HG02623 (cell line): ENCODE data around the gene KRT25.

Experiments
- ATAC-seq: cut with Tn5 transposase; IDR thresholded peaks from one replicate; pipeline ENCODE4 v1.9.1; 2021; ENCODE audit warnings: moderate library complexity; ENCODE audit not compliant: unreplicated experiment

KRT25 gene, protein sequence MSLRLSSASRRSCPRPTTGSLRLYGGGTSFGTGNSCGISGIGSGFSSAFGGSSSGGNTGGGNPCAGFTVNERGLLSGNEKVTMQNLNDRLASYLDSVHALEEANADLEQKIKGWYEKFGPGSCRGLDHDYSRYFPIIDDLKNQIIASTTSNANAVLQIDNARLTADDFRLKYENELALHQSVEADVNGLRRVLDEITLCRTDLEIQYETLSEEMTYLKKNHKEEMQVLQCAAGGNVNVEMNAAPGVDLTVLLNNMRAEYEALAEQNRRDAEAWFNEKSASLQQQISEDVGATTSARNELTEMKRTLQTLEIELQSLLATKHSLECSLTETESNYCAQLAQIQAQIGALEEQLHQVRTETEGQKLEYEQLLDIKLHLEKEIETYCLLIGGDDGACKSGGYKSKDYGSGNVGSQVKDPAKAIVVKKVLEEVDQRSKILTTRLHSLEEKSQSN

DNA sequence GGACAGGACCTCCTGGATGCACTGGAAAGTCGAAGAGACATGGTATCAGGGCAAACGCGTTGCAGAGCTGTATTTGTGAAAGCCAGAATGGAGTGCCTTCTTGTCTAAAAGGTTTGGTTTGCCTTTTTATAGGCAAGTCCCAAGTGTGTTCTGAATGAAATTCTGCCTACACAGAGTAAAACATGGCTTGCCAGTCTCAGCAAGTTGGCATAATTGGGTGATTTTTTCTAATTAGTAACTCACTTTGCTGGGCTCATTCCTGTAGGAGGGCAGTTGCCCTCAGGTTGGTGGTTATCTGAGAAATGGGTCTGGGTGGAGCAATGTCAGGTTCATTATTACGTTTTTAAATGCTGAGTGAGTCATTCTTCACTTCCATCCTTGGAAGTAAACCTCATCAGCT, at the start of gene KRT25:
TSS of gene KRT25 (minus strand) at position 101 of the 400 bp plus-strand sequence. CDS start at position 41, 60 bp downstream.
- no peak for ATAC-seq

DNA sequence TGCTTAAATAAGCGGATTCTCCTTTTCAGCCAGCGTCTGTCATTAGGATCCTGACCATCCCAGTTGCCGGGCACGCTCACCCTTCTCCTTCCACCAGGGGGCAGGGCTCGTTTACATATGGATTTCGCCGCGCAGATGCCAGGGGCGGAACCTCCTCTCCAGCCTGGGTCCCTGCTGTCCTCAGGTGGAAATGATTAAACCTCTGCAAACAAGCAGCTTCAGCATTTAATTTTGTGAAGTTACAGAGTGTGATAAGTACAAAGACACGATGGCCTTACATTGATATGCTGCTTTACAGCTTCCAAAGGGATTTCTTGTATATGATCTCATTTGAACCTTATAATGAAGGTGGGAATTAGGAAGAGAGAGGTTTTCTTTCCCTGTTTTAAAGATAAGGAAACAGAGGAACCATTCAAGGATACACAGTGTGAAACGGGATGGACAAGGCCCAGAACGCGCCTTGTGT, 48.5 kb upstream of the KRT25 start:
- ATAC-seq, result no peak

DNA sequence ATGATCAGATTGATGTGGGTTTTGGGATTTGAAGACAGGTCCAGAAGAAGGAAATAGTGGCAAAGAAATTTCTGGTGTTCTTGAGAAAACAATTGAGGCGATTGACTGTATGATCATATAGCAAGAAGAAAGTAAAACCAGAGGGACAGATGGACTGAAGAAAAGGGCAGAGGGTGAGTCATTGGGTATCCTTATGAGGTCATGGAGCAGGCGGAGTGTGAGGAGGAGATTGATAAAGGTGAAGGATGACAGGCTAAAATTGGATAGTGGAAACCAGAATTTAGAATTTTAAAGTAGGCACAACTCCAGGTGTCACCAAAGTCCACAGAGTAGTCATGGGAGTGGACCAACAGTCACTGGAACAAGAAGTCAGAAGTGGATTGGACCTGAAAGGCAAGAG, 46.0 kb upstream of the KRT25 start:
- no peak for ATAC-seq

DNA sequence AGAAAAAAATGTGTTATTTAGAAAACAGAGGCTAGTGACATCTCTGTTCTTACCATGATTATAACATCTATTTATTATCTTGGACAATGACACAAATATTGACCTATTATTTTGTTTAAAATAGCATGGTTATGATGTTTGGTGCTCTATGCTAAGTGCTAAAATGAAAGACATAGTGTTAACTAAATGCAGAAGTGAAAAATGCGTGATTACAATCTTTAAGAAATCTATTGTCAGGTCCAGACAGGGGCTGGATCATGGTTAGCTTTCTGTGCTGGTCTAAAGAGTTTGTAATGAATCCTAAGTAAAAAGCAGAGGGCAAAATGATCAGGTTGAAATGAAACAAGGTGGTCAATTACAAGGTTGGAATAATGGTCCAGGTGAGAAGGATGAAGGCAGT, 45.2 kb upstream of the KRT25 start:
- ATAC-seq, result no peak

DNA sequence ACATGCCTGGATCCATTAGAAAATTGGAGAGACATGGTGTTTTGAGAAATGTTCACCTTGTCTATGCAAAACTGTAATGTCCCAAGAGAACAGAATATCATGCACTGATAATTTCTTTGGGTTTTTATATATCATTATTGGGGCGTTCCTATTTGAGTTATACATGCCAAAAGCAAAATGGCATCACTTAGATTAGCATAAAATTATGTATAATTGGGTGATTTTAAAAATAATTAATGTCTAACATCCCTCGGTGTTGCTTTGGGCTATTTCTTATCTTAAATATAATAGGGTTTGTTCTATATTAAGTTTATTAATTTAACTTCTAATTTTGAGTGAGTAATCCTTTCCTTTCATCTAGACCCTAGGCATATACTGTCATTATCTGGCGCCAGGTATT, 44.7 kb upstream of the KRT25 start, which contains the start of gene KRT28:
TSS of gene KRT28 (minus strand) at position 101 of the 400 bp plus-strand sequence. CDS start at position 35, 66 bp downstream.
- no peak for ATAC-seq

DNA sequence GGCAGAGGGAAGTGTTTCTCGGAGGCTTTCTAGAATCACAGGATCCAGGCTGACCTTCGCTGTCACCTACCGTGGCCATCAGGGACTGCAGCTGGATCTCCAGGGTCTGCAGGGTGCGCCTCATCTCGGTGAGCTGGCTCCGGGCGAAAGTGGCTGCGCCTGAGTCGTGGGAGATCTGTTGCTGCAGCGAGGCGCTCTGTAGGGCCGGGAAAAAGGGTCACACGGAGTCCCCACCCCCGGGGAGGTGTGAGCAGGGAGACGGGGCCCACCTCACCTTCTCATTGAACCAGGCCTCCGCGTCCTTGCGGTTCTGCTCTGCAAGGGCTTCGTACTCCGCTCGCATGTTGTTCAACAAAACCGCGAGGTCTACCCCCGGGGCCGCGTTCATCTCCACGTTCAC, 41.7 kb upstream of the KRT25 start:
- ATAC-seq, result no peak

DNA sequence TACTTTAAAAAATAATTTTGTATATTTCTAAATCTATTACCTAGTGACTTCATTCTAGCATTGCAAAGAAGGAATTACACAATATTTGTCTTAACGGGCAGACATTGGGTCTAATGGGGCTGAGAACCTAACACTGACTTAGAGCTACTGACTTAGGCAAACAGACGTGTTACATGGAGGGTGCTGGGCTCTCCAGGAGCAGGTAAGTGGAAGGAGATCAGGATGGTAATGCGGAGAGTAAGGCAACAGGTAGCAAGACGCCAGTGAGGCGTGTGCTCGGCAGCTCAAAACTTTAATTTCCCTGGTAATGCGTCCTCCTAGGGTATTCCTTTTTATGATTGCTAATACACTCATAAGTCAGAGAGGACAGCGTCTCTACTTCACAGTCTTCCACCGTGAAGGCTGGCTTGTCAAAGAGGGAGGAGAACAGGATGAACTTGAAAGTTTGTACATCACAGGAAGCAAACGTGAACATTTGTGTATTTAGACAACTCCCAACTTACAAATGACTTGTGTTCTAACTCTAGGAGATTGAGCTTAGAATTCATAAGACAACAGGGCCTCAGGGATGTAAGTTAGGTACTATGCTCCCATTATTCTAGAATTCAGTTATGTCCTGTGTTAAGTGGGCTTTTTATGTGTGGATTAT, 40.0 kb upstream of the KRT25 start:
- ATAC-seq, result no peak

DNA sequence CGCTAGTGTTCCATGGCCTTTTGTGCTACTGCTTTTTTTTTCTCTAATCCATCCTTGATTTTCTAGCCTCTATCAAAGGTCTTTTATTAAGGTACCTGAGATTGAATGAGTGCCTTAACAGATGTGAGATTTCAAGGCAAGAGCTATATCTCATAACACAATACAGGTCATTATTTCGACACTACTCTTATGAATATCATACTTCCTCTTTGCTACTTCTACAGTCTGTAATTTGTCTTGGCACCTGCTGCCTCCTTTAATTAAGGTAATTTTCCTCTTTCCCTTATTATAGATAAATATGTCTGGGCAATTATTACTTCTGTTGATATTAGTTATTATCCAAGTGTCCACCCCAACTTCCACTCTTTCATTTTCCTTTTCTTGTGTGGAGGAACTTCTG, 39.3 kb upstream of the KRT25 start:
- no peak for ATAC-seq

DNA sequence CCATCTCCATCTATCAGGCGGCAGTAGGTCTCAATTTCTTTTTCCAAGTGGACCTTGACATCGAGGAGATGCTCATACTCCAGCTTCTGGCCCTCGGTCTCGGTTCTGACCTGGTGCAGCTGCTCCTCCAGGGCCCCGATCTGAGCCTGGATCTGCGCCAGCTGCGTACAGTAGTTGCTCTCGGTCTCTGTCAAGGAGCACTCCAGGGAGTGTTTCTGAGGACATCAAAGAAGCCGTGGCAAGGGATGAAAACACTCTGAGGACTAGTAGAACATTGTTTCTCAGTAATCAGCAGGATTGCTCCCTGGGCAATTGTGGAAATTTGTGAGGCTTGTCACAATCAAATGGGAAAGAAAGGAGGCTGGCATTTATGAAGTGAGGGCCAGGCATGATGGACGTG, 38.7 kb upstream of the KRT25 start:
- ATAC-seq, result no peak

DNA sequence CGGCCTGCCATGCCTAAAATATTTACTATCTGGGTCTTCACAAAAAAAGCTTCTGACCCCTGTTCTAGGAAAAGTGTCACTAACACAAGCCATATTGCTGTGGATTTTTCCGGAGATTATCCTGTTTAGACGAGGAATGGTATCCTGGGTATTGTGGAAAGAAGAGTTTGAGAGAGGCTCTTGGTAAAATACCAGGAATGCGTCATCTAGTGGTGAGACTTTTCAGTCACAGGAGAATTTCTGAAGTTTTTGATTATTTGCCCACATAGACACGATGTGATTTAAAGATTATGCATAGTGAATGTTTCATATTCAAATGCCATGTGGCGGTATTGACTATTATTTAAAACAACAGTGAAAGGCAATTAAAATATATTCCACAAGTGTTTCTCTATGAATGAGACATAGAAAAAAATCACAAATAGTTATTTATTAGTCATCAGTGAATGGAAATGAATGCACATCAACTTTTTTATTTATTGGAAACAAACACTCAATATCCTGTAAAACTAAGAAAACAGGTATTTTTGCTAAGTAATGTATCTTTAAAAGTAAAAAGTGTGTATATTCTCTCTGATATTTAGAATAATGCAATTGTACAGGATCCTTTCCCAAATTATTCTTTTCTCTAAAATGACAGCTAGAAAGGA, 36.8 kb upstream of the KRT25 start:
- no peak for ATAC-seq

DNA sequence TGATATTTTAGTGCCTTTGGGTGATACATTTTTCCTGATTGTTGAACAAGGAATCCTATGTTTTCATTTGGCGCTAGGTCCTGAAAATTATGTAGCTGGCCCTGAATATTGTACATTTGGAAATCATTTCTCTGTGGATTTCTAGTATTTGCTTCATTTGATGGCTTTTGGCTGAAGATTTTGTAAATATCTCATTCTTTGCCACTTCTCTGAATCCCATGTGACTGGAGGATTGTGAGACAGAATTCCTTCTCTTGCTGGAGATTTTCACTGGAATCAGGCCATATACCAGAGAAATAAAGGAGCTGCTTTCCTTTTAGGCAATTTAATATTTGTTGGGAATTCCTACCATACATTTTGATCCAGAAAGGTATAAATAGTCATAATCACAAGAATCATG, 36.0 kb upstream of the KRT25 start:
- no peak for ATAC-seq

DNA sequence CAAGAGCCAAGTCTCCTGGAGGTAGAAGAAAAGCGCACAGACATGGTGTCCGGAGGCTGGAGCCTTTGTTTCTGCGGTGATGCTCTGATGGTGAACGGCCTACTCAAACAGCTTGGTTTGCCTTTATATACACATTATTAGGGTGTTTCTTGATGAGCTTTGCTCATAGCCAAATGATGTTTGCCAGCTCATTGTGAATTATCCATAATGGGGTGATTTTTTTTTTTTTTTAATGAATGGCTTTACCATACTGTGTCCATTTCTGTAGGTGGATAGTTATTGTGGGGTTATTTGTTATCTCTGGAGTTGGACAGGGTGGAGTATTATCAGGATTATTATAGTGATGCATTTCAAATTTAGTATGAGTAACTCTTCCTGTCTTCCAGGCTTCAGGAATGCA, 27.3 kb upstream of the KRT25 start, which contains the start of gene KRT27:
TSS of gene KRT27 (minus strand) at position 101 of the 400 bp plus-strand sequence. CDS start at position 44, 57 bp downstream.
- no peak for ATAC-seq

DNA sequence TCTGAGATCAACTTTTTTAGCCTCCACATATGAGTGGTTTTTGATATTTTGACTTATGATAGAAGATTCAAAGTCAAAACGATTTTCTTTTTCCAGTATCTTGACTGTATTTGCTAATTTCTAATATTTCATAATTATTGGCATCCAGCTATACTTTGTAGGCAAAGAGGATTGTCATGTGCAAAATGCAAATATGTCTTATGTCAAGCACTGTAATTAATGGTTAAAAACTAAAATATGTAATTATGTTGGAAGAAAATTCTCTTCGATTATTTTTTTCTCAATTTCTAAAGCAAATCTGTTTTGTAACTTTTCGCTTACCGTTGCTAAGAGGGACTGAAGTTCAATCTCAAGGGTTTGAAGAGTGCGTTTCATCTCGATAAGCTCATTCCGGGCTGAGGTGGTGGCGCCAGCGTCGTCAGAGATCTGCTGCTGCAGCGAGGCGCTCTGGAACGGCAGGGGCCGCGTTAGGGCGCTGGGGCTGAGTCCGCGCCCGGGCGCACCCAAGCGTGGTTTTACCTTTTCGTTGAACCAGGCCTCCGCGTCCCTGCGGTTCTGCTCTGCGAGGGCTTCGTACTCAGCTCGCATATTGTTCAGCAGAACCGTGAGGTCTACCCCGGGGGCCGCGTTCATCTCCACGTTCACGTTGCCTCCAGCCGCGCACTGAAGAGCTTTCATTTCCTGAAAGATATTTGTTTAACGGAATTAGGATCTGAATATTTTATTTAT, 24.2 kb upstream of the KRT25 start:
- ATAC-seq, result no peak

DNA sequence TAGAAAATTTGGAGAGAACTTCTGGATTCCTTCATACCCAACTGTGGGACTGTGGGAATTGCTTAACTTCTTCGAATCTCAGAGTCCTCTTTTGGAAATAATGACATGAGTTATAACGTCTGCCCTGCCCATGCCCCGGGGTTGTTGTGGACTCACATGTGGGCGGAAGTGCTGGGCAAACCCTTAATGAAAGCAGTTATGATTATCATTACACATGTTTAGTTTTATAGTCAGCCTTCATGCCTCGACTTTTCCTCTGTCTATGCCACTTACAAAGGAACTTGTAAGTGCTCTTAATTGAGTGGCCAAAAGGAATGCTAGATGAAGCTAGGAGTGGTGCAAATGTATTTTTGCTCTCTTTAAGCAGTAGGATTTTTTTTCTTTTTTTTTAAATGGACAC, 23.3 kb upstream of the KRT25 start:
- ATAC-seq, result no peak

DNA sequence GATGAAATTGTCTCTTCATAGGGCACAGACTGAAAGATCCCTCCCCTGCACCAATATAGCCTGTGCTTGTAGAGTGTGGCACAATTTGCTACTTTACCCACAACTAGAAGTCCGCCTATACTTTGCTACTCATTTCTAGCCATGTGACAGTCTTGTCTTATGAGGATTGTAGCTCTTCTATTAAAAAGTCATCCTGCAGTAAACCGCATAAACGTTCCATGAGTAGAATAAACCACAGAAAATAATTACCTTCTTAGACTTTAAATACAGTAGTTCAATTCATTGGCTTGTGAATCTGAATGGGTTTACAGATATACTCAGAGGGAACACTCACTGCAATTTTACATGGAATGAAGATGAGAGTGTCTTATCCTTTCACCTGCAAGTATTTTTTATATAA, 22.8 kb upstream of the KRT25 start:
- ATAC-seq, result no peak

DNA sequence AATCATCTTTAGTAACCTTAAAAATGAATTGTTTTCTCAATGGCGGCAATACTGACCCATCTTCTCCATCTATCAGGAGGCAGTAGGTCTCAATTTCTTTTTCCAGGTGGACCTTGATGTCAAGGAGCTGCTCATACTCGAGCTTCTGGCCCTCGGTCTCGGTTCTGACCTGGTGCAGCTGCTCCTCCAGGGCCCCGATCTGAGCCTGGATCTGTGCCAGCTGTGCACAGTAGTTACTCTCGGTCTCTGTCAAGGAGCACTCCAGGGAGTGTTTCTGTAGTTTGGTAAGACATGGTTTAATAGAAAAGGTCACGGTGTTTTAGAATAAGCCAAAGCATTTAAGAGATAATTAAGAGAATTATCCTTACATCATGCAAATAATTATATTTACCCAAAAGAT, 22.3 kb upstream of the KRT25 start:
- ATAC-seq, result no peak

DNA sequence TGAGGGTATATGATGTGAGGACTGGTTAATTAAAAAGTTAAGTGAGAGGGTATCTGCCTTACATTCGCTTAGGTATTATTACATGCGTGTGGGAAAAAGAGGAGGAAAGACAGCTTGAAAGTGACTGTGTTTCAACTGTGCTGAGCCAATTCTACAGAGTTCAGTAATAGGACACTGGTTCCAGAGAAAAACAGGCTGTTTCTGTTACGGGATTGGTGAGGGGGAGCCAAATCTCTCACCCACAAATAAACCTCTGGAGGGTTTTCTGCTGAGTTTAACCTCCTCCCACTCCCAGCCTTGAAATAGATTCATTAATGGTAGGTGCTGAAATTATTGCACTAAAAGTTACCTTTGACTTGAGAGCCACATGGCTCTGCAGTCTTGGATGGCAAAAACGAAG, 20.8 kb upstream of the KRT25 start:
- ATAC-seq, result no peak

DNA sequence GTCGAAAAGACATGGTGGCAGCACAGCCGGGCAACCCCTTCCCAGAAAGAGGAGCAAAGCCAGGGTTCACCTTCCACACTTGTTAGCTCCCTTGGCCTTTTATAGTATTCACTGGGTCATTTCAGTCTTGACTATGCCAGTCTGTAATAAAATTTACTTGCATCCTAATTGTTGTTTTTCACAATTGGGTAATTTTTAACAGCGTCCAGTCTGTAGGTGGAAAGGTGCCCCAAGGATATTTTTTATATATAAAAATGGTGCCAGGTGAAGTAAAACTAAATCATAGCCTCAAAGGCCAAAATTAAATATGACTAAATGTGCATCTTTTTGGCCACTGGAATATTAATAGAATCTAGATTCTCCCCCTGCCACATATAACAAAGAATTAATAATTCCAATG, 17.0 kb upstream of the KRT25 start, which contains the start of gene KRT26:
TSS of gene KRT26 (minus strand) at position 101 of the 400 bp plus-strand sequence. CDS start at position 13, 88 bp downstream.
- ATAC-seq, result no peak

DNA sequence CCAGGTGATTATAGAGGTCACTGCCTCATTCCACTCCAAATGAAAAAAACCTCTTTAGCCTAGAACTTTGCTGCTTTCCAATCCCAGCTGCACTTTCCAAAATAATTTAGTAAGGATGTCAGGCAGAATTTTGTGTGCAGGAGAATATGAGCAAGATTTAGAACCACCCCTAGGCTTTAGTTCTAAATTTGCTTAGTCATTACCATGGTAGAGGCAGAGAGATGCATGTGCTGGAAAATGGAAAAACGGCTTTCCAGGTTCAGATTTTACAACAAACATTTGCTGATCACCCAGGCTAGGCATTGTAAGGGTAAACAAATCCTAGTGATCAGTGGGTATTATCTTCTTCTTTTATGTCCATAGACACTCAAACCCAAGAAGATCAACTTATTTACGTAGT, 10.5 kb upstream of the KRT25 start:
- ATAC-seq, result no peak

DNA sequence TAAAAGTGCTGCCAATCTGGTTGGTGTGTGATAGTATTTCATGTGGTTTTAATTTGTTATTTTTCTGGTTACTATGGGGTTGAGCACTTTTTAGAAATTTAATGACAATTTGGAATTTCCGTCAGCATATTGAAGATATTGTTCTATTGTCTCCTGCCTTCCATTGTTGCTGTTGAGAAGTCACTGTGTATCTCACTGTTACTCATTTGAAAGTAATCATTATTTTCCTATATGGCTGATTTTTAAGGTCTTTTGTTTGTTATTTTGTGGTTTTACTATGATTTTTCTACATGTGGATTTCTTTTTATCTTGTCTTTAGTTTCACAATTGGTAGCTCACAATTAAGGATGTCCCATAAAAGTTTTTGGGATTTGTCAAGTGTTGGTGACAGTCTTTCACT, 8.6 kb upstream of the KRT25 start:
- no peak for ATAC-seq
